ENCODE data around the gene PANX3. TPM values are rescaled to one million over a fixed set of nuclear protein-coding genes. Genes with fewer than 3 reads are reported as not detected.

PANX3 gene
- polyA plus RNA-seq, 1 donor (not counting 4 experiments of a cell fraction or from before 2014, with no cell fraction given) = not detected

GRCh38 chr11:124657904-124658303 lies 46.7 kb downstream of the PANX3 start:
- no peak for DNase-seq (ENCODE audit: low read depth, low spot score)
- H3K4me1 ChIP-seq (ENCODE audit: control insufficient read depth, extremely low read depth, insufficient read depth, low read length) = no peaks in the 10 kb centered on the region
- no peaks in the 10 kb centered on the region for H3K79me2 ChIP-seq (ENCODE audit: control insufficient read depth, insufficient read depth, low read length)
- no peaks in the 10 kb centered on the region for H3K27me3 ChIP-seq (ENCODE audit: control insufficient read depth, extremely low read depth, insufficient read depth, low read length)
- no peaks in the 10 kb centered on the region for H3K36me3 ChIP-seq (ENCODE audit: control insufficient read depth in 2 of 2, extremely low read depth in 1 of 2, insufficient read depth in 2 of 2, low read length in 2 of 2)
- no peaks in the 10 kb centered on the region for H4K20me1 ChIP-seq (ENCODE audit: control insufficient read depth, extremely low read depth, insufficient read depth, low read length)
- no peak for FAIRE-seq
- no peaks in the 10 kb centered on the region for H3K9me1 ChIP-seq (ENCODE audit: control insufficient read depth, extremely low read depth, insufficient read depth, low read length)
- H3K27ac ChIP-seq (ENCODE audit: control insufficient read depth, insufficient read depth, low read length) = no peak overlapping the region
- H3K9ac ChIP-seq (ENCODE audit: control insufficient read depth, extremely low read depth, insufficient read depth, low read length) = no peak overlapping the region
- TF ChIP-seq EZH2 (IDR thresholded peaks at IDR 0.05; ENCODE audit: low read length) (no peak), CTCF (optimal IDR thresholded peaks at IDR 0.05 in 1 of 3, IDR thresholded peaks at IDR 0.05 in 1 of 3, conservative IDR thresholded peaks at IDR 0.05 in 1 of 3; ENCODE audit: extremely low read depth in 1 of 3, insufficient read depth in 2 of 3, low read length in 3 of 3) (no peak)
- H2AFZ ChIP-seq (ENCODE audit: control insufficient read depth, low read length) = no peak overlapping the region
- H3K4me2 ChIP-seq (ENCODE audit: control insufficient read depth, extremely low read depth, insufficient read depth, low read depth, low read length) = no peak overlapping the region
- H3K4me3 ChIP-seq (ENCODE audit: control insufficient read depth in 2 of 3, extremely low read depth in 1 of 3, insufficient read depth in 2 of 3, low read depth in 1 of 3, low read length in 3 of 3) = no peak overlapping the region
- H3K9me3 ChIP-seq (ENCODE audit: control insufficient read depth, low read depth, low read length) = no peaks in the 10 kb centered on the region
- dilution Hi-C loops (cut with MboI; ENCODE audit: extremely low pct_ligation_motif_present, low sequenced_read_pairs) = no loop called here

- Histone ChIP-seq H3K27me3 (ENCODE audit: control insufficient read depth, extremely low read depth, insufficient read depth, low read length) (no peaks in the 10 kb centered on the region), H3K27ac (ENCODE audit: control insufficient read depth, insufficient read depth, low read length) (no peak overlapping the region), H3K36me3 (ENCODE audit: control insufficient read depth in 2 of 2, extremely low read depth in 1 of 2, insufficient read depth in 2 of 2, low read length in 2 of 2) (no peaks in the 10 kb centered on the region), H3K4me3 (ENCODE audit: control insufficient read depth in 2 of 3, extremely low read depth in 1 of 3, insufficient read depth in 2 of 3, low read depth in 1 of 3, low read length in 3 of 3) (no peak overlapping the region), H3K9me3 (ENCODE audit: control insufficient read depth, low read depth, low read length) (no peaks in the 10 kb centered on the region), H3K9ac (ENCODE audit: control insufficient read depth, extremely low read depth, insufficient read depth, low read length) (no peak overlapping the region), H2AFZ (ENCODE audit: control insufficient read depth, low read length) (no peak overlapping the region), H3K4me1 (ENCODE audit: control insufficient read depth, extremely low read depth, insufficient read depth, low read length) (no peaks in the 10 kb centered on the region), H3K79me2 (ENCODE audit: control insufficient read depth, insufficient read depth, low read length) (no peaks in the 10 kb centered on the region), H3K9me1 (ENCODE audit: control insufficient read depth, extremely low read depth, insufficient read depth, low read length) (no peaks in the 10 kb centered on the region), H3K4me2 (ENCODE audit: control insufficient read depth, extremely low read depth, insufficient read depth, low read depth, low read length) (no peak overlapping the region), H4K20me1 (ENCODE audit: control insufficient read depth, extremely low read depth, insufficient read depth, low read length) (no peaks in the 10 kb centered on the region)
- dilution Hi-C loops (cut with MboI; ENCODE audit: extremely low pct_ligation_motif_present, low sequenced_read_pairs) = no loop called here
- DNase-seq (ENCODE audit: low read depth, low spot score) (no peak), FAIRE-seq (no peak)
- no peak for TF ChIP-seq EZH2 (IDR thresholded peaks at IDR 0.05; ENCODE audit: low read length)
- TF ChIP-seq CTCF (optimal IDR thresholded peaks at IDR 0.05 in 1 of 3, IDR thresholded peaks at IDR 0.05 in 1 of 3, conservative IDR thresholded peaks at IDR 0.05 in 1 of 3; ENCODE audit: extremely low read depth in 1 of 3, insufficient read depth in 2 of 3, low read length in 3 of 3) = no peak
Observed at GRCh38 chr11:124658501-124658900, 47.3 kb downstream of the PANX3 start.
